Endothelial cell (in vitro differentiated cells): ENCODE measurements around the gene STRN. TPM values are rescaled to one million over a fixed set of nuclear protein-coding genes. Genes with fewer than 3 reads are reported as not detected.

Experiments used
- DNase-seq: peaks from one replicate; pipeline ENCODE4 v3.0.0; 2021; ENCODE audit warnings: low spot score
- H3K27ac Mint-ChIP-seq: one replicate; pipeline ENCODE4 v1.8.0; 2021; ENCODE audit warnings: mixed read lengths, inconsistent platforms; ENCODE audit not compliant: unreplicated experiment
- H3K27me3 Mint-ChIP-seq: one replicate; pipeline ENCODE4 v1.8.0; 2021; ENCODE audit warnings: mild to moderate bottlenecking, moderate library complexity, mixed read lengths, inconsistent platforms; ENCODE audit not compliant: unreplicated experiment
- H3K36me3 Mint-ChIP-seq: one replicate; pipeline ENCODE4 v1.8.0; 2021; ENCODE audit warnings: mild to moderate bottlenecking, low read depth, mixed read lengths, inconsistent platforms; ENCODE audit not compliant: unreplicated experiment
- H3K4me1 Mint-ChIP-seq: one replicate; pipeline ENCODE4 v1.8.0; 2021; ENCODE audit warnings: mild to moderate bottlenecking, mixed read lengths, inconsistent platforms; ENCODE audit not compliant: unreplicated experiment
- H3K4me3 Mint-ChIP-seq: one replicate; pipeline ENCODE4 v1.8.0; 2021; ENCODE audit warnings: mild to moderate bottlenecking, mixed read lengths, inconsistent platforms; ENCODE audit not compliant: unreplicated experiment
- H3K9me3 Mint-ChIP-seq: one replicate; pipeline ENCODE4 v1.8.0; 2021; ENCODE audit warnings: mixed read lengths, inconsistent platforms; ENCODE audit not compliant: unreplicated experiment
- CTCF ChIP-seq: fragments of 200-600 bp; sonication (generic); IDR thresholded peaks from one replicate; pipeline ENCODE4 v1.5.0; 2021; ENCODE audit warnings: antibody characterized with exemption; ENCODE audit not compliant: unreplicated experiment
- total RNA-seq: library from RNA; stranded (reverse); fragmentation: NEBNext Ultra II Directional; extraction: Animal tissue kit (Norgen Biotek cat#: 25700); gene quantifications from one replicate; pipeline ENCODE4 v1.2.1, GENCODE V29; 2021; ENCODE audit not compliant: unreplicated experiment

The STRN gene
- total RNA-seq, 1 donor from 2014 or later, result 52.0 TPM

- TF ChIP-seq CTCF, result no peak
- Mint-ChIP-seq H3K27ac (no peak overlapping the region), H3K27me3 (peaks cover 8% of the 10 kb centered on the region), H3K4me1 (no peaks in the 10 kb centered on the region), H3K9me3 (no peaks in the 10 kb centered on the region), H3K36me3 (peaks cover 4% of the 10 kb centered on the region), H3K4me3 (no peak overlapping the region)
- DNase-seq, result no peak
These were observed 163.4 kb downstream of the STRN start for GRCh38 chr2:36802952-36803351.

- no peaks in the 10 kb centered on the region for H3K9me3 Mint-ChIP-seq
- H3K27me3 Mint-ChIP-seq, result peaks cover 6% of the 10 kb centered on the region
- no peak overlapping the region for H3K4me3 Mint-ChIP-seq
- no peak for TF ChIP-seq CTCF
- DNase-seq, result no peak
- H3K36me3 Mint-ChIP-seq, result peaks cover 4% of the 10 kb centered on the region
- H3K4me1 Mint-ChIP-seq, result peaks cover 3% of the 10 kb centered on the region
- H3K27ac Mint-ChIP-seq, result no peak overlapping the region
These were observed 165.2 kb downstream of the STRN start for GRCh38 chr2:36801088-36801487.

GRCh38 chr2:36800381-36800780 is 166.0 kb downstream of the STRN start:
- H3K4me3 Mint-ChIP-seq, result no peak overlapping the region
- H3K36me3 Mint-ChIP-seq, result peaks cover 4% of the 10 kb centered on the region
- no peak for TF ChIP-seq CTCF
- no peak for DNase-seq
- H3K9me3 Mint-ChIP-seq, result no peaks in the 10 kb centered on the region
- peaks cover 3% of the 10 kb centered on the region for H3K4me1 Mint-ChIP-seq
- H3K27ac Mint-ChIP-seq, result no peak overlapping the region
- peaks cover 4% of the 10 kb centered on the region for H3K27me3 Mint-ChIP-seq

- Mint-ChIP-seq H3K4me3 (no peak overlapping the region), H3K27ac (no peak overlapping the region)
These were observed 167.6 kb downstream of the STRN start for GRCh38 chr2:36798724-36799123.

More at GRCh38 chr2:36798724-36799123, 167.6 kb downstream of the STRN start:
- no peak for TF ChIP-seq CTCF
- Mint-ChIP-seq H3K36me3 (peaks cover 4% of the 10 kb centered on the region), H3K4me1 (peaks cover 3% of the 10 kb centered on the region), H3K9me3 (no peaks in the 10 kb centered on the region), H3K27me3 (no peaks in the 10 kb centered on the region)
- DNase-seq, result no peak
